Activated CD8-positive, alpha-beta T cell treated with anti-CD3 and anti-CD28 coated beads for 36 hours (primary cell): ENCODE data around the gene H2AZ2. TPM values are rescaled to one million over a fixed set of nuclear protein-coding genes. Genes with fewer than 3 reads are reported as not detected.

Experiments used
- ATAC-seq: fragments of 200-7000 bp; cut with Tn5 transposase; one replicate; pipeline ENCODE4 v1.10.0; 2021; ENCODE audit warnings: mild to moderate bottlenecking, moderate library complexity
- CTCF ChIA-PET: fragments of 350-600 bp; sonication (Branson Sonifier 250); formaldehyde crosslinking; loops from one replicate; lab custom pipeline; 2021; ENCODE audit warnings: antibody characterized with exemption; lab: Charles Lee
- POLR2A ChIA-PET: fragments of 350-600 bp; sonication (Branson Sonifier 250); formaldehyde crosslinking; loops from one replicate; lab custom pipeline; 2021; ENCODE audit warnings: antibody characterized with exemption; lab: Charles Lee
- DNase-seq: peaks from one replicate; pipeline ENCODE4 v3.0.0-alpha.2; 2020
- H3K27ac Mint-ChIP-seq: one replicate; pipeline ENCODE4 v1.8.0; 2021; ENCODE audit warnings: mild to moderate bottlenecking, mixed read lengths
- H3K27me3 Mint-ChIP-seq: one replicate; pipeline ENCODE4 v1.8.0; 2021; ENCODE audit warnings: mixed read lengths
- H3K36me3 Mint-ChIP-seq: one replicate; pipeline ENCODE4 v1.8.0; 2021; ENCODE audit warnings: low read depth, mixed read lengths
- H3K4me1 Mint-ChIP-seq: one replicate; pipeline ENCODE4 v1.8.0; 2021; ENCODE audit warnings: low read depth, mixed read lengths
- H3K4me3 Mint-ChIP-seq: one replicate; pipeline ENCODE4 v1.8.0; 2021; ENCODE audit warnings: mild to moderate bottlenecking, moderate library complexity, mixed read lengths
- H3K9me3 Mint-ChIP-seq: one replicate; pipeline ENCODE4 v1.8.0; 2021; ENCODE audit warnings: mixed read lengths
- intact Hi-C: fragments of 100-400 bp; cut with micrococcal nuclease; formaldehyde crosslinking; loops from one replicate; pipeline ENCODE4 v1.10.0; 2022
- total RNA-seq, 2 experiments: library from RNA; stranded (reverse); gene quantifications; one replicate each; pipeline ENCODE4 v1.2.3, GENCODE V29; 2021
- TF ChIP-seq, protein P1 (sequence below): fragments of 200-600 bp; IDR thresholded peaks from one replicate; pipeline ENCODE4 v1.8.0; 2022; ENCODE audit warnings: antibody characterized with exemption, mild to moderate bottlenecking

Gene H2AZ2
- total RNA-seq, 2 experiments from 2014 or later: 242 to 271 TPM

DNA sequence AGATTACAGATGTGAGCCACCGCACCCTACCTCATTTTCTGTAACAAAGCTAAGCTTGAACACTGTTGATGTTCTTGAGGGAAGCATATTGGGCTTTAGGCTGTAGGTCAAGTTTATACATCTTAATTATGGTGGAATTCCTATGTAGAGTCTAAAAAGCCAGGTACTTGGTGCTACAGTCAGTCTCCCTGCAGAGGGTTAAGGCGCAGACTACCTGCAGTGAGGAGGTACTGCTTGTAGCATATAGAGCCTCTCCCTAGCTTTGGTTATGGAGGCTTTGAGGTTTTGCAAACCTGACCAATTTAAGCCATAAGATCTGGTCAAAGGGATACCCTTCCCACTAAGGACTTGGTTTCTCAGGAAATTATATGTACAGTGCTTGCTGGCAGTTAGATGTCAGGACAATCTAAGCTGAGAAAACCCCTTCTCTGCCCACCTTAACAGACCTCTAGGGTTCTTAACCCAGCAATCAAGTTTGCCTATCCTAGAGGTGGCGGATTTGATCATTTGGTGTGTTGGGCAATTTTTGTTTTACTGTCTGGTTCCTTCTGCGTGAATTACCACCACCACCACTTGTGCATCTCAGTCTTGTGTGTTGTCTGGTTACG is 45.4 kb downstream of the H2AZ2 start:
- no peaks in the 10 kb centered on the region for H3K9me3 Mint-ChIP-seq
- intact Hi-C loops: no loop called here
- peaks cover 30% of the 10 kb centered on the region for H3K4me1 Mint-ChIP-seq
- TF ChIP-seq, protein P1, sequence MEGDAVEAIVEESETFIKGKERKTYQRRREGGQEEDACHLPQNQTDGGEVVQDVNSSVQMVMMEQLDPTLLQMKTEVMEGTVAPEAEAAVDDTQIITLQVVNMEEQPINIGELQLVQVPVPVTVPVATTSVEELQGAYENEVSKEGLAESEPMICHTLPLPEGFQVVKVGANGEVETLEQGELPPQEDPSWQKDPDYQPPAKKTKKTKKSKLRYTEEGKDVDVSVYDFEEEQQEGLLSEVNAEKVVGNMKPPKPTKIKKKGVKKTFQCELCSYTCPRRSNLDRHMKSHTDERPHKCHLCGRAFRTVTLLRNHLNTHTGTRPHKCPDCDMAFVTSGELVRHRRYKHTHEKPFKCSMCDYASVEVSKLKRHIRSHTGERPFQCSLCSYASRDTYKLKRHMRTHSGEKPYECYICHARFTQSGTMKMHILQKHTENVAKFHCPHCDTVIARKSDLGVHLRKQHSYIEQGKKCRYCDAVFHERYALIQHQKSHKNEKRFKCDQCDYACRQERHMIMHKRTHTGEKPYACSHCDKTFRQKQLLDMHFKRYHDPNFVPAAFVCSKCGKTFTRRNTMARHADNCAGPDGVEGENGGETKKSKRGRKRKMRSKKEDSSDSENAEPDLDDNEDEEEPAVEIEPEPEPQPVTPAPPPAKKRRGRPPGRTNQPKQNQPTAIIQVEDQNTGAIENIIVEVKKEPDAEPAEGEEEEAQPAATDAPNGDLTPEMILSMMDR: no peak
- POLR2A ChIA-PET: interaction anchor here (1.0 to 2.2 kb wide), 8 partner anchors 10 to 238 kb away, joined by 3 to 7 read pairs (median 4); partner anchors contain the start of gene TMED4
- ATAC-seq: no peak
- peaks cover 57% of the 10 kb centered on the region for H3K36me3 Mint-ChIP-seq
- DNase-seq: no peak
- no peak overlapping the region for H3K4me3 Mint-ChIP-seq
- no peaks in the 10 kb centered on the region for H3K27me3 Mint-ChIP-seq
- CTCF ChIA-PET: interaction anchor here (1.0 to 1.1 kb wide), 2 partner anchors 16 to 25 kb away, joined by 3 read pairs; no protein-coding TSS in a partner anchor
- H3K27ac Mint-ChIP-seq: peak overlapping the region; percentile 20

DNA sequence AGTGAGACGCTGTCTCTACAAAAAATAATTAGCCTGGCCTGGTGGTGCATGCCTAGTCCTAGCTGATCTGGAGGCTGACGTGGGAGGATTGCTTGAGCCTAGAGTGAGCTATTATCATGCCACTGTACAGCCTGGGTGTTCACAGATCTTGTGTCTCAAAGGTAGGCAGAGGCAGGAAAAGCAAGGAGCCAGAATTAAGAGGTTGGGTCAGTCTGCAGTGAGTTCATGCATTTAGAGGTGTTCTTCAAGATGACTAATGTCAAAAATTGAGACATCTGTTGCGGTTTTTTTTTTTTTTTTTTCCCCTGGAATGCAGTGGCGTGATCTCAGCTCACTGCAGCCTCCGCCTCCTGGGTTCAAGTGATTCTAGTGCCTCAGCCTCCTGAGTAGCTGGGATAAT is 46.0 kb downstream of the H2AZ2 start:
- H3K4me3 Mint-ChIP-seq: no peak overlapping the region
- TF ChIP-seq, protein P1: no peak
- no peaks in the 10 kb centered on the region for H3K27me3 Mint-ChIP-seq
- ChIA-PET POLR2A (interaction anchor here (1.0 to 2.2 kb wide), 8 partner anchors 9 to 219 kb away, joined by 3 to 7 read pairs (median 4); partner anchors contain the start of gene TMED4), CTCF (interaction anchor here (1.0 to 1.1 kb wide), 2 partner anchors 17 to 26 kb away, joined by 3 read pairs; no protein-coding TSS in a partner anchor)
- ATAC-seq (no peak), DNase-seq (no peak)
- intact Hi-C loops: no loop called here
- no peaks in the 10 kb centered on the region for H3K9me3 Mint-ChIP-seq
- H3K27ac Mint-ChIP-seq: peak overlapping the region; percentile 36
- peaks cover 63% of the 10 kb centered on the region for H3K36me3 Mint-ChIP-seq
- H3K4me1 Mint-ChIP-seq: peaks cover 30% of the 10 kb centered on the region

DNA sequence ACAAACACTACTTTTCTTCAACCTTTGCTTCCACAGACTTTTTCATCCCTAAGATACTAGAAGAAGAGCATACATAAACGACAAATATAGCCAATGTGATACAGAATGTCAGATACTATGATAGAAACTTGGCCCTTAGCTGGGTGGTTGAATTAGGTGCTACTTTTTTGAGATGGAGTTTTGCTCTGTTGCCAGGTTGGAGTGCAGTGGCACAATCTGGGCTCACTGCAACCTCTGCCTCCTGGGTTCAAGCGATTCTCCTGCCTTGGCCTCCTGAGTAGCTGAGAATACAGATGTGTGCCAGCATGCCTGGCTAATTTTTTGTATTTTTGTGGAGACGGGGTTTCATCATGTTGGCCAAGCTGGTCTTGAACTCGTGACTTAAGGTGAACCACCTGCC is 47.9 kb downstream of the H2AZ2 start:
- intact Hi-C loops: loop anchor here (2.0 kb wide), 1 partner anchor 47 kb away; no protein-coding TSS in a partner anchor
- CTCF ChIA-PET: interaction anchor here (1.7 kb wide), 1 partner anchor 44 kb away, joined by 3 read pairs; no protein-coding TSS in a partner anchor
- H3K4me1 Mint-ChIP-seq: peaks cover 31% of the 10 kb centered on the region

DNA sequence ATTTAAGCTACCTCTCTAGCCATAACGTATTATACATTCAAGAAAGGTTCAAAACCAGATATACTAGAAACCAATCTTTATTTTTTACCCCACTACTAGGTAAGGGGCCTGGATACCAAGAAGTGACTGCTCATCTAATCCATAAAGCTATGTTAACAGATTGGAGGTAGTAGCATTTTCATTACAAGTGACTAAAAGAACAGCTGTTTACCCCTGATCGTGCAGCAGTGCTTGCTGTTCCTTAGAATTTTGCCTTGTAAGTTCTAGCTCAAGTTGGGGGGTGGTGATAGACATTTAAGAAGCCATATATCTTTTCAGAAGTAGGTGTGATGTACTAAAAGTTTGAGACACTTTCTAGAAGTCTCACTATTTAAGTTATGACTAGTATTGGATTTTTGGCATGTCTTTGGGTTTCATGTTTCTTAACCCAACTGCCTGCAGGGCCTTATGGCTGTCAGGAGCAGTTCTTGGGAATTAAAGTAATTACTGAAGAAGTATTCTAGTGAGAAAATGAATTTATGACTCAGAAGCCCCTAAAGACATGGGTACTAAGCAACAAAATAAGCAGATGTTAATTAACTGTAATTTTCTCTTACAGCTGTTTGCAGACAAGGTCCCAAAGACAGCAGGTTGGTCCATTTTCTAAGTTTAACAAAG is 49.1 kb downstream of the H2AZ2 start:
- Mint-ChIP-seq H3K4me1 (peaks cover 31% of the 10 kb centered on the region), H3K27me3 (no peaks in the 10 kb centered on the region), H3K36me3 (peaks cover 64% of the 10 kb centered on the region), H3K27ac (peak overlapping the region; percentile 99), H3K9me3 (no peaks in the 10 kb centered on the region), H3K4me3 (peak overlapping the region; percentile 92)
- TF ChIP-seq, protein P1: no peak
- ChIA-PET POLR2A (interaction anchor here (0.7 to 2.8 kb wide), 31 partner anchors 9 to 687 kb away, joined by 3 to 28 read pairs (median 4); partner anchors contain the start of genes H2AZ2, MYO1G, PURB and TMED4), CTCF (interaction anchor here (0.7 to 1.8 kb wide), 9 partner anchors 17 to 233 kb away, joined by 3 to 13 read pairs (median 4); partner anchors contain the start of gene H2AZ2)
- DNase-seq: no peak
- no peak for ATAC-seq
- intact Hi-C loops: loop anchor here (2.0 kb wide), 1 partner anchor 48 kb away; no protein-coding TSS in a partner anchor

More for the DNA sequence above, 47.9 kb downstream of the H2AZ2 start:
- no peak for ATAC-seq
- Mint-ChIP-seq H3K9me3 (no peaks in the 10 kb centered on the region), H3K36me3 (peaks cover 64% of the 10 kb centered on the region), H3K27me3 (no peaks in the 10 kb centered on the region), H3K27ac (peak overlapping the region; percentile 77), H3K4me3 (peak overlapping the region; percentile 44)
- DNase-seq: no peak
- TF ChIP-seq, protein P1: no peak
- POLR2A ChIA-PET: interaction anchor here (0.6 to 1.7 kb wide), 6 partner anchors 12 to 161 kb away, joined by 3 to 4 read pairs (median 3); no protein-coding TSS in a partner anchor
